ENCODE results near the gene SLC9A4. TPM values are rescaled to one million over a fixed set of nuclear protein-coding genes. Genes with fewer than 3 reads are reported as not detected.

The SLC9A4 gene
- total and polyA plus RNA-seq, 9 of the 15 experiments (the other 6 are each of a cell fraction or from before 2014, with no cell fraction given) = 0.04 to 0.15 (median 0.04) TPM; not detected in 5

DNA sequence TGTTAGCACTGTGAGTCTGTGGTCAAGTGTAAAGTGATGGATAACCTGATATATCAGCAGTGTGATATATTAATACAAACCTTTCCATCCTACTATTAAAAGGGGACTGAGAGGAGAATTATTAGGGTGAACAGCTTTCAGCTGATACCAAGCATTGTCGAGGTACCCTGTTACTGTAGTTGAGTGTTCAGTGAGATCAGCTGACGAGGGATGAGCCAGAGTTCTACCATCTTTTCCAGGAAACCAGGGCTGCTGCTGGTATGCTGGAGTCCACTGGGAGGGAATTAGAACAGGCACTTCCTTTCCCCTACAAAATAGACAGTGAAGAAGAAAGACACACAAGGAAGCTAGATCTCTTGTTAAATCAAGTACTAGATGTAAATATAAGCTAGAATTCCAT is 49.7 kb upstream of the SLC9A4 start (continued):
- TF ChIP-seq, protein P1, sequence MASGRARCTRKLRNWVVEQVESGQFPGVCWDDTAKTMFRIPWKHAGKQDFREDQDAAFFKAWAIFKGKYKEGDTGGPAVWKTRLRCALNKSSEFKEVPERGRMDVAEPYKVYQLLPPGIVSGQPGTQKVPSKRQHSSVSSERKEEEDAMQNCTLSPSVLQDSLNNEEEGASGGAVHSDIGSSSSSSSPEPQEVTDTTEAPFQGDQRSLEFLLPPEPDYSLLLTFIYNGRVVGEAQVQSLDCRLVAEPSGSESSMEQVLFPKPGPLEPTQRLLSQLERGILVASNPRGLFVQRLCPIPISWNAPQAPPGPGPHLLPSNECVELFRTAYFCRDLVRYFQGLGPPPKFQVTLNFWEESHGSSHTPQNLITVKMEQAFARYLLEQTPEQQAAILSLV (tag; IDR thresholded peaks at IDR 0.05) = no peak
- TF ChIP-seq MXI1 (IDR thresholded peaks at IDR 0.05; ENCODE audit: low read depth, low read length) (no peak), MTA1 (IDR thresholded peaks at IDR 0.05; ENCODE audit: borderline replicate concordance) (no peak), SOX6 (IDR thresholded peaks at IDR 0.05) (no peak), YBX1 (IDR thresholded peaks at IDR 0.05) (no peak), FOXP1 (CRISPR knock-in tag; IDR thresholded peaks at IDR 0.05) (no peak), ZNF589 (CRISPR knock-in tag; IDR thresholded peaks at IDR 0.05; ENCODE audit: low read depth) (peak; percentile 80), GABPB1 (CRISPR knock-in tag; IDR thresholded peaks at IDR 0.05) (no peak), RAD21 (CRISPR knock-in tag; conservative IDR thresholded peaks at IDR 0.05 in 1 of 2, IDR thresholded peaks at IDR 0.05 in 1 of 2) (no peak), MEIS2 (IDR thresholded peaks at IDR 0.05; ENCODE audit: partially characterized antibody) (no peak), SRF (CRISPR knock-in tag; IDR thresholded peaks at IDR 0.05) (no peak; a peak in 1 of 4 replicates), RBM17 (IDR thresholded peaks at IDR 0.05; ENCODE audit: borderline replicate concordance, low read depth, low read length) (no peak), ZNF23 (CRISPR knock-in tag; IDR thresholded peaks at IDR 0.05) (no peak), OTX1 (CRISPR knock-in tag; IDR thresholded peaks at IDR 0.05) (no peak), EHMT2 (IDR thresholded peaks at IDR 0.05) (no peak)
- TF ChIP-seq, protein P2, sequence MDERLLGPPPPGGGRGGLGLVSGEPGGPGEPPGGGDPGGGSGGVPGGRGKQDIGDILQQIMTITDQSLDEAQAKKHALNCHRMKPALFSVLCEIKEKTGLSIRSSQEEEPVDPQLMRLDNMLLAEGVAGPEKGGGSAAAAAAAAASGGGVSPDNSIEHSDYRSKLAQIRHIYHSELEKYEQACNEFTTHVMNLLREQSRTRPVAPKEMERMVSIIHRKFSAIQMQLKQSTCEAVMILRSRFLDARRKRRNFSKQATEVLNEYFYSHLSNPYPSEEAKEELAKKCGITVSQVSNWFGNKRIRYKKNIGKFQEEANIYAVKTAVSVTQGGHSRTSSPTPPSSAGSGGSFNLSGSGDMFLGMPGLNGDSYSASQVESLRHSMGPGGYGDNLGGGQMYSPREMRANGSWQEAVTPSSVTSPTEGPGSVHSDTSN (CRISPR knock-in tag; IDR thresholded peaks at IDR 0.05; ENCODE audit: low read depth) = no peak
- TF ChIP-seq, protein P2 (tag; conservative IDR thresholded peaks at IDR 0.05; ENCODE audit: low read depth) = no peak
- TF ChIP-seq, protein P3, sequence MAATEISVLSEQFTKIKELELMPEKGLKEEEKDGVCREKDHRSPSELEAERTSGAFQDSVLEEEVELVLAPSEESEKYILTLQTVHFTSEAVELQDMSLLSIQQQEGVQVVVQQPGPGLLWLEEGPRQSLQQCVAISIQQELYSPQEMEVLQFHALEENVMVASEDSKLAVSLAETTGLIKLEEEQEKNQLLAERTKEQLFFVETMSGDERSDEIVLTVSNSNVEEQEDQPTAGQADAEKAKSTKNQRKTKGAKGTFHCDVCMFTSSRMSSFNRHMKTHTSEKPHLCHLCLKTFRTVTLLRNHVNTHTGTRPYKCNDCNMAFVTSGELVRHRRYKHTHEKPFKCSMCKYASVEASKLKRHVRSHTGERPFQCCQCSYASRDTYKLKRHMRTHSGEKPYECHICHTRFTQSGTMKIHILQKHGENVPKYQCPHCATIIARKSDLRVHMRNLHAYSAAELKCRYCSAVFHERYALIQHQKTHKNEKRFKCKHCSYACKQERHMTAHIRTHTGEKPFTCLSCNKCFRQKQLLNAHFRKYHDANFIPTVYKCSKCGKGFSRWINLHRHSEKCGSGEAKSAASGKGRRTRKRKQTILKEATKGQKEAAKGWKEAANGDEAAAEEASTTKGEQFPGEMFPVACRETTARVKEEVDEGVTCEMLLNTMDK (IDR thresholded peaks at IDR 0.05; ENCODE audit: borderline replicate concordance, insufficient read depth, low read depth, low read length, poor library complexity, severe bottlenecking) = no peak
- TF ChIP-seq, protein P4, sequence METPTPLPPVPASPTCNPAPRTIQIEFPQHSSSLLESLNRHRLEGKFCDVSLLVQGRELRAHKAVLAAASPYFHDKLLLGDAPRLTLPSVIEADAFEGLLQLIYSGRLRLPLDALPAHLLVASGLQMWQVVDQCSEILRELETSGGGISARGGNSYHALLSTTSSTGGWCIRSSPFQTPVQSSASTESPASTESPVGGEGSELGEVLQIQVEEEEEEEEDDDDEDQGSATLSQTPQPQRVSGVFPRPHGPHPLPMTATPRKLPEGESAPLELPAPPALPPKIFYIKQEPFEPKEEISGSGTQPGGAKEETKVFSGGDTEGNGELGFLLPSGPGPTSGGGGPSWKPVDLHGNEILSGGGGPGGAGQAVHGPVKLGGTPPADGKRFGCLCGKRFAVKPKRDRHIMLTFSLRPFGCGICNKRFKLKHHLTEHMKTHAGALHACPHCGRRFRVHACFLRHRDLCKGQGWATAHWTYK (CRISPR knock-in tag; IDR thresholded peaks at IDR 0.05) = peak; percentile 76; the same call in 1 of the 2 replicates
- TF ChIP-seq, protein P5, sequence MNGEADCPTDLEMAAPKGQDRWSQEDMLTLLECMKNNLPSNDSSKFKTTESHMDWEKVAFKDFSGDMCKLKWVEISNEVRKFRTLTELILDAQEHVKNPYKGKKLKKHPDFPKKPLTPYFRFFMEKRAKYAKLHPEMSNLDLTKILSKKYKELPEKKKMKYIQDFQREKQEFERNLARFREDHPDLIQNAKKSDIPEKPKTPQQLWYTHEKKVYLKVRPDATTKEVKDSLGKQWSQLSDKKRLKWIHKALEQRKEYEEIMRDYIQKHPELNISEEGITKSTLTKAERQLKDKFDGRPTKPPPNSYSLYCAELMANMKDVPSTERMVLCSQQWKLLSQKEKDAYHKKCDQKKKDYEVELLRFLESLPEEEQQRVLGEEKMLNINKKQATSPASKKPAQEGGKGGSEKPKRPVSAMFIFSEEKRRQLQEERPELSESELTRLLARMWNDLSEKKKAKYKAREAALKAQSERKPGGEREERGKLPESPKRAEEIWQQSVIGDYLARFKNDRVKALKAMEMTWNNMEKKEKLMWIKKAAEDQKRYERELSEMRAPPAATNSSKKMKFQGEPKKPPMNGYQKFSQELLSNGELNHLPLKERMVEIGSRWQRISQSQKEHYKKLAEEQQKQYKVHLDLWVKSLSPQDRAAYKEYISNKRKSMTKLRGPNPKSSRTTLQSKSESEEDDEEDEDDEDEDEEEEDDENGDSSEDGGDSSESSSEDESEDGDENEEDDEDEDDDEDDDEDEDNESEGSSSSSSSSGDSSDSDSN (IDR thresholded peaks at IDR 0.05; ENCODE audit: borderline replicate concordance in 1 of 2, low read depth in 2 of 2, low read length in 2 of 2) = no peak

All from K562 (cell line).